ENCODE measurements around the gene TMEM74B. TPM values are rescaled to one million over a fixed set of nuclear protein-coding genes. Genes with fewer than 3 reads are reported as not detected.

Gene TMEM74B
- total RNA-seq (under 1 TPM in 3 of 5 experiments, not detected in 2; 0.22 to 0.60 (median 0.40) TPM), polyA plus RNA-seq (under 1 TPM in 1 of 2 donors, not detected in 1; 0.18 TPM), total RNA-seq (not detected)

GRCh38 chr20:1184638-1185315 is at the start of gene TMEM74B:
Gene TMEM74B, minus strand, starts transcription at chr20:1184981. Its CDS starts 1,180 bp downstream, at chr20:1183801.
- Mint-ChIP-seq H3K27ac (peak within 1 kb of the TSS in 1 of 9 donors; percentile 44), H3K4me3 (peak within 1 kb of the TSS in 9 of 10 donors; percentile 69 to 83 (median 79)), H3K4me1 (peaks cover 7 to 13% (median 11%) of the 10 kb centered on the region in 7 donors), H3K9me3 (no peaks in the 10 kb centered on the region), H3K36me3 (peaks cover 0 to 5% (median 0%) of the 10 kb centered on the region in 5 donors), H3K27me3 (peaks cover 14 to 40% (median 29%) of the 10 kb centered on the region in 5 donors)
- intact Hi-C loops (cut with micrococcal nuclease) = loop anchor here in 1 of 2 donors (2.0 to 5.0 kb wide), 3 partner anchors 28 to 212 kb away; no protein-coding TSS in a partner anchor
- no peaks in the 10 kb centered on the region for H3K9me3 ChIP-seq (ENCODE audit: control insufficient read depth in 2 of 3, low read length in 3 of 3)
- ATAC-seq (no peak), DNase-seq (peak in 1 of 9 donors; percentile 25)
- no peaks in the 10 kb centered on the region for H3K4me1 ChIP-seq (ENCODE audit: control insufficient read depth in 2 of 2, insufficient read depth in 2 of 2, low read length in 2 of 2)
- H3K4me3 ChIP-seq (ENCODE audit: low read length) = no peak within 1 kb of the TSS
- POLR2A ChIA-PET = no interaction called here
- no peak within 1 kb of the TSS for H3K27ac ChIP-seq (ENCODE audit: low read depth, low read length)
- CTCF ChIA-PET = interaction anchor here (1.0 kb wide), 1 partner anchor 37 kb away, joined by 6 read pairs; no protein-coding TSS in a partner anchor
- H3K27me3 ChIP-seq (ENCODE audit: control insufficient read depth in 2 of 2, insufficient read depth in 2 of 2, low read length in 2 of 2) = peaks cover 0 to 3% of the 10 kb centered on the region in 2 donors
- H3K36me3 ChIP-seq (ENCODE audit: control insufficient read depth in 2 of 3, insufficient read depth in 3 of 3, low read length in 3 of 3) = no peaks in the 10 kb centered on the region

- Histone ChIP-seq H3K4me1 (ENCODE audit: control insufficient read depth in 2 of 2, insufficient read depth in 2 of 2, low read length in 2 of 2) (peaks cover 0 to under 1% of the 10 kb centered on the region in 2 donors), H3K27me3 (ENCODE audit: control insufficient read depth in 2 of 2, insufficient read depth in 2 of 2, low read length in 2 of 2) (peaks cover 0 to 11% of the 10 kb centered on the region in 2 donors), H3K36me3 (ENCODE audit: control insufficient read depth in 2 of 3, insufficient read depth in 3 of 3, low read length in 3 of 3) (no peaks in the 10 kb centered on the region), H3K4me3 (ENCODE audit: low read length) (no peak overlapping the region), H3K27ac (ENCODE audit: low read depth, low read length) (no peak overlapping the region), H3K9me3 (ENCODE audit: control insufficient read depth in 2 of 3, low read length in 3 of 3) (no peaks in the 10 kb centered on the region)
- H3K27ac Mint-ChIP-seq = no peak overlapping the region
- no peak for ATAC-seq
- peaks cover 0 to 31% (median 24%) of the 10 kb centered on the region in 5 donors for H3K27me3 Mint-ChIP-seq
- H3K9me3 Mint-ChIP-seq = no peaks in the 10 kb centered on the region
- intact Hi-C loops (cut with micrococcal nuclease) = no loop called here
- ChIA-PET POLR2A (no interaction called here), CTCF (no interaction called here)
- H3K36me3 Mint-ChIP-seq = no peaks in the 10 kb centered on the region
- H3K4me3 Mint-ChIP-seq = no peak overlapping the region
- H3K4me1 Mint-ChIP-seq = peaks cover 0 to 11% (median under 1%) of the 10 kb centered on the region in 7 donors
- DNase-seq = no peak
Measured at GRCh38 chr20:1232286-1233111, 47.7 kb upstream of the TMEM74B start.

- CTCF ChIA-PET = no interaction called here
- POLR2A ChIA-PET = no interaction called here
- intact Hi-C loops (cut with micrococcal nuclease) = loop anchor here (2.0 to 10.0 kb wide), 8 partner anchors 37 to 1423 kb away; partner anchors contain the start of genes NOP56 (in 1 of the 2), PSMF1 (in 1 of the 2), RBCK1 (in 1 of the 2) and SNPH (in 1 of the 2)
- ATAC-seq (no peak), DNase-seq (no peak)
- H3K4me1 Mint-ChIP-seq = peaks cover 0 to 19% (median 10%) of the 10 kb centered on the region in 7 donors
- no peaks in the 10 kb centered on the region for H3K36me3 Mint-ChIP-seq
- peaks cover 8 to 12% of the 10 kb centered on the region in 2 donors for H3K4me1 ChIP-seq (ENCODE audit: control insufficient read depth in 2 of 2, insufficient read depth in 2 of 2, low read length in 2 of 2)
- no peak overlapping the region for H3K4me3 ChIP-seq (ENCODE audit: low read length)
- H3K9me3 ChIP-seq (ENCODE audit: control insufficient read depth in 2 of 3, low read length in 3 of 3) = no peaks in the 10 kb centered on the region
- peaks cover 0 to 11% of the 10 kb centered on the region in 2 donors for H3K27me3 ChIP-seq (ENCODE audit: control insufficient read depth in 2 of 2, insufficient read depth in 2 of 2, low read length in 2 of 2)
- no peak overlapping the region for H3K27ac Mint-ChIP-seq
- peaks cover 0 to 46% (median 19%) of the 10 kb centered on the region in 5 donors for H3K27me3 Mint-ChIP-seq
- no peak overlapping the region for H3K27ac ChIP-seq (ENCODE audit: low read depth, low read length)
- H3K9me3 Mint-ChIP-seq = peaks cover 0 to under 1% (median 0%) of the 10 kb centered on the region in 11 donors
- peaks cover 0 to 5% (median 0%) of the 10 kb centered on the region in 3 experiments for H3K36me3 ChIP-seq (ENCODE audit: control insufficient read depth in 2 of 3, insufficient read depth in 3 of 3, low read length in 3 of 3)
- no peak overlapping the region for H3K4me3 Mint-ChIP-seq
Measured at GRCh38 chr20:1229541-1229940, 44.8 kb upstream of the TMEM74B start.

GRCh38 chr20:1225783-1226654 is 41.2 kb upstream of the TMEM74B start, which contains the start of gene RAD21L1:
Gene RAD21L1, plus strand, starts transcription at chr20:1226044. Its CDS starts 2,410 bp downstream, at chr20:1228454.
- Histone ChIP-seq H3K4me1 (ENCODE audit: control insufficient read depth in 2 of 2, insufficient read depth in 2 of 2, low read length in 2 of 2) (peaks cover 8 to 12% of the 10 kb centered on the region in 2 donors), H3K36me3 (ENCODE audit: control insufficient read depth in 2 of 3, insufficient read depth in 3 of 3, low read length in 3 of 3) (peaks cover 0 to 5% (median 0%) of the 10 kb centered on the region in 3 experiments), H3K27ac (ENCODE audit: low read depth, low read length) (peak within 1 kb of the TSS; percentile 73), H3K27me3 (ENCODE audit: control insufficient read depth in 2 of 2, insufficient read depth in 2 of 2, low read length in 2 of 2) (peaks cover 0 to 11% of the 10 kb centered on the region in 2 donors), H3K9me3 (ENCODE audit: control insufficient read depth in 2 of 3, low read length in 3 of 3) (no peaks in the 10 kb centered on the region), H3K4me3 (ENCODE audit: low read length) (peak within 1 kb of the TSS; percentile 76)
- Mint-ChIP-seq H3K27me3 (peaks cover 0 to 65% (median 16%) of the 10 kb centered on the region in 5 donors), H3K27ac (peak within 1 kb of the TSS in 8 of 9 donors; percentile 34 to 90 (median 81)), H3K9me3 (peaks cover 0 to 14% (median 4%) of the 10 kb centered on the region in 11 donors), H3K36me3 (peaks cover 0 to 4% (median 0%) of the 10 kb centered on the region in 5 donors), H3K4me3 (peak within 1 kb of the TSS; percentile 82 to 92 (median 87)), H3K4me1 (peaks cover 0 to 21% (median 14%) of the 10 kb centered on the region in 7 donors)
- ChIA-PET POLR2A (interaction anchor here (0.8 to 1.4 kb wide), 9 partner anchors 11 to 241 kb away, joined by 3 to 8 read pairs (median 4); no protein-coding TSS in a partner anchor), CTCF (interaction anchor here (0.8 to 2.7 kb wide), 3 partner anchors 17 to 116 kb away, joined by 3 to 7 read pairs (median 3); no protein-coding TSS in a partner anchor)
- peak; percentile 55 to 83 (median 66) for DNase-seq
- peak; percentile 96 for ATAC-seq
- intact Hi-C loops (cut with micrococcal nuclease) = loop anchor here (1.0 to 10.0 kb wide), 20 partner anchors 9 to 1426 kb away; partner anchors contain the start of genes FKBP1A (in 2 of the 2), NSFL1C (in 2 of the 2), PSMF1 (in 2 of the 2) and FAM110A (in 1 of the 2)

GRCh38 chr20:1225263-1225782 is 40.5 kb upstream of the TMEM74B start:
- Mint-ChIP-seq H3K36me3 (peaks cover 0 to 4% (median 0%) of the 10 kb centered on the region in 5 donors), H3K4me3 (peak overlapping the region; percentile 62 to 92 (median 74)), H3K9me3 (peaks cover 0 to 14% (median 4%) of the 10 kb centered on the region in 11 donors), H3K27me3 (peaks cover 0 to 65% (median 11%) of the 10 kb centered on the region in 5 donors), H3K4me1 (peaks cover 0 to 21% (median 14%) of the 10 kb centered on the region in 7 donors), H3K27ac (peak overlapping the region in 4 of 9 donors; percentile 38 to 86 (median 79))
- ChIA-PET CTCF (interaction anchor here (1.0 to 2.7 kb wide), 3 partner anchors 12 to 115 kb away, joined by 3 to 7 read pairs (median 4); no protein-coding TSS in a partner anchor), POLR2A (interaction anchor here (0.6 to 1.4 kb wide), 8 partner anchors 38 to 242 kb away, joined by 3 to 8 read pairs (median 3); partner anchors contain the start of gene SNPH)
- Histone ChIP-seq H3K4me3 (ENCODE audit: low read length) (no peak overlapping the region), H3K4me1 (ENCODE audit: control insufficient read depth in 2 of 2, insufficient read depth in 2 of 2, low read length in 2 of 2) (peaks cover 8 to 12% of the 10 kb centered on the region in 2 donors), H3K36me3 (ENCODE audit: control insufficient read depth in 2 of 3, insufficient read depth in 3 of 3, low read length in 3 of 3) (peaks cover 0 to 5% (median 0%) of the 10 kb centered on the region in 3 experiments), H3K27me3 (ENCODE audit: control insufficient read depth in 2 of 2, insufficient read depth in 2 of 2, low read length in 2 of 2) (peaks cover 0 to 10% of the 10 kb centered on the region in 2 donors), H3K9me3 (ENCODE audit: control insufficient read depth in 2 of 3, low read length in 3 of 3) (no peaks in the 10 kb centered on the region), H3K27ac (ENCODE audit: low read depth, low read length) (peak overlapping the region; percentile 11)
- DNase-seq (no peak), ATAC-seq (no peak)
- intact Hi-C loops (cut with micrococcal nuclease) = loop anchor here (1.0 to 10.0 kb wide), 11 partner anchors 8 to 1427 kb away; partner anchors contain the start of genes FAM110A (in 1 of the 2), NOP56 (in 1 of the 2), NSFL1C (in 1 of the 2) and PSMF1 (in 1 of the 2)

Measured in naive thymus-derived CD4-positive, alpha-beta T cell (primary cell).